OCI-LY1 (cell line): Measurements from ENCODE around the gene ITGA5.

Experiments
- EZH2 ChIP-seq: fragments of 200-600 bp; sonication (generic), shearing (Covaris generic); IDR thresholded peaks from 2 replicates; pipeline ENCODE4 v1.8.0; 2017; ENCODE audit warnings: borderline replicate concordance, mixed run types, mild to moderate bottlenecking, antibody characterized with exemption, low read length, moderate library complexity, mixed read lengths
- TF ChIP-seq, protein P1 (sequence below): fragments of 200-600 bp; sonication (generic), shearing (Covaris generic); IDR thresholded peaks from 2 replicates; pipeline ENCODE4 v1.5.1; 2017; ENCODE audit warnings: mild to moderate bottlenecking, antibody characterized with exemption, low read length, moderate library complexity, mixed read lengths

DNA sequence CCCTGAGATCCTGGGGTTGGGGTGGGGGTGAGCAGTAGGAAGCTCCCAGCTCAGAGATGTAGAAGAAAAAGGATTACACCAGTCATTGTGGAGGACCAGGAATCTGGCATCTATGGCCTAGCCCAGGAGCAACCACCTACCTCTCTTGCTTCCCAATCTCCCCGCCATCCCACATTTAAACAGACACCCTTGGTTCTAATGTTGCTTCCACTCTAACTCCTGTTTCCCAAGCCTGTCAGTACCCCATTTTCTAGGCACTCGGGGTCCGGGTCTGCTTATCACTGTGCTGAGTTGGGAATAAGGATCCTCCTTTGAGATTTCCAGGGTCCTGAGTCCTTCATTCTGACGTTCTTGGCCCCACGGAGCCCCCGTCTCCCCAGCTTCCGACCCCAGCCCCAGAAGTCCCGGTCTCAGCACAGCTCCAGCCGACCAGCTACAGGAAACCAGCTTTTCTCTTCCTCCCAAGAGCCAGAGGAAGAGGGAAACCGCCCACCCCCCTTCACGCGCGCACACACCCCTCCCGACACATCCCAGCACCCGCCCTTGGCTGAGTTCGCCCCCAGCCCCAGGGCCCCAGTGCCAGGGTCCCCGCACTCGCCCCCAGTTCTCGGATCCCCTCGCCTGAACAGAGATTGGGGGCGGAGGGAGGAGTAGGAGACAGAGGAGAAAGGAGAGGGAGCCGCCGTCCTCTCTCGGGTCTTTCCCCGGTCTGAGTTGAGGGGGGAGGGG lies 1.2 kb downstream of the ITGA5 start:
- TF ChIP-seq, protein P1, sequence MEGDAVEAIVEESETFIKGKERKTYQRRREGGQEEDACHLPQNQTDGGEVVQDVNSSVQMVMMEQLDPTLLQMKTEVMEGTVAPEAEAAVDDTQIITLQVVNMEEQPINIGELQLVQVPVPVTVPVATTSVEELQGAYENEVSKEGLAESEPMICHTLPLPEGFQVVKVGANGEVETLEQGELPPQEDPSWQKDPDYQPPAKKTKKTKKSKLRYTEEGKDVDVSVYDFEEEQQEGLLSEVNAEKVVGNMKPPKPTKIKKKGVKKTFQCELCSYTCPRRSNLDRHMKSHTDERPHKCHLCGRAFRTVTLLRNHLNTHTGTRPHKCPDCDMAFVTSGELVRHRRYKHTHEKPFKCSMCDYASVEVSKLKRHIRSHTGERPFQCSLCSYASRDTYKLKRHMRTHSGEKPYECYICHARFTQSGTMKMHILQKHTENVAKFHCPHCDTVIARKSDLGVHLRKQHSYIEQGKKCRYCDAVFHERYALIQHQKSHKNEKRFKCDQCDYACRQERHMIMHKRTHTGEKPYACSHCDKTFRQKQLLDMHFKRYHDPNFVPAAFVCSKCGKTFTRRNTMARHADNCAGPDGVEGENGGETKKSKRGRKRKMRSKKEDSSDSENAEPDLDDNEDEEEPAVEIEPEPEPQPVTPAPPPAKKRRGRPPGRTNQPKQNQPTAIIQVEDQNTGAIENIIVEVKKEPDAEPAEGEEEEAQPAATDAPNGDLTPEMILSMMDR = no peak
- no peak for TF ChIP-seq EZH2
